ENCODE data around the gene RYR2. TPM values are rescaled to one million over a fixed set of nuclear protein-coding genes. Genes with fewer than 3 reads are reported as not detected.
A peak's percentile ranks its signal among the peaks of the same experiment; 100 is the strongest.

The RYR2 gene
- total and polyA plus RNA-seq, 2 of the 8 experiments (the other 6 are each of a cell fraction or from before 2014, with no cell fraction given): 1.3 to 4.4 TPM

GRCh38 chr1:237108297-237109040 is 66.5 kb downstream of the RYR2 start:
- Histone ChIP-seq H4K5ac (ENCODE audit: insufficient read length, low read depth, low read length) (no peak overlapping the region), H3K4me1 (replicated peaks in 1 of 4; ENCODE audit: control insufficient read depth in 3 of 4, insufficient read depth in 4 of 4, low read length in 3 of 4) (peaks cover 0 to 11% (median 1%) of the 10 kb centered on the region in 4 experiments; a peak in 3 of 7 replicates), H2AK5ac (ENCODE audit: low read depth, low read length) (no peak overlapping the region), H3K4ac (replicated peaks; ENCODE audit: insufficient read length, low read depth, low read length) (no peak overlapping the region), H3K36me3 (ENCODE audit: control insufficient read depth in 2 of 4, insufficient read depth in 4 of 4, low read length in 3 of 4) (no peaks in the 10 kb centered on the region), H3K27ac (ENCODE audit: low read depth, low read length) (no peak overlapping the region), H3K18ac (ENCODE audit: extremely low read depth, low read length) (no peak overlapping the region), H4K8ac (ENCODE audit: extremely low read depth, insufficient read depth, low read length) (peak overlapping the region; percentile 9), H2BK12ac (ENCODE audit: low read depth, low read length) (no peak overlapping the region), H3K4me3 (ENCODE audit: extremely low read depth in 1 of 4, insufficient read depth in 2 of 4, low read depth in 3 of 4, low read length in 4 of 4) (no peak overlapping the region), H3K56ac (replicated peaks; ENCODE audit: insufficient read length, low read depth, low read length) (no peak overlapping the region), H3K23ac (ENCODE audit: insufficient read length) (no peak overlapping the region), H3K79me1 (ENCODE audit: low read depth, low read length) (peaks cover 2% of the 10 kb centered on the region), H2BK120ac (replicated peaks; ENCODE audit: low read depth, low read length) (no peak overlapping the region), H2AFZ (ENCODE audit: low read length) (no peak overlapping the region), H4K20me1 (replicated peaks in 1 of 2; ENCODE audit: control insufficient read depth in 1 of 2, insufficient read depth in 2 of 2, low read length in 2 of 2) (no peaks in the 10 kb centered on the region), H2BK5ac (ENCODE audit: low read depth, low read length) (no peak overlapping the region), H4K91ac (replicated peaks; ENCODE audit: insufficient read length, low read length) (no peak overlapping the region), H3K79me2 (ENCODE audit: control insufficient read depth in 1 of 2, insufficient read depth in 2 of 2, low read length in 2 of 2) (no peaks in the 10 kb centered on the region; a peak in 1 of 4 replicates), H3K14ac (ENCODE audit: insufficient read length) (no peak overlapping the region), H3K9me3 (ENCODE audit: insufficient read depth in 2 of 2, low read depth in 1 of 2, low read length in 1 of 2) (no peaks in the 10 kb centered on the region), H2BK15ac (ENCODE audit: low read length) (no peak overlapping the region), H3K9ac (replicated peaks in 1 of 4; ENCODE audit: extremely low read depth in 1 of 4, low read depth in 3 of 4, low read length in 3 of 4) (no peak overlapping the region), H2BK20ac (ENCODE audit: low read length) (no peak overlapping the region), H3K23me2 (ENCODE audit: low read depth, low read length) (no peaks in the 10 kb centered on the region), H3K4me2 (ENCODE audit: insufficient read depth in 1 of 2, low read depth in 2 of 2, low read length in 2 of 2) (no peak overlapping the region; a peak in 1 of 4 replicates), H3K27me3 (replicated peaks in 1 of 4; ENCODE audit: control insufficient read depth in 3 of 4, extremely low read depth in 1 of 4, insufficient read depth in 3 of 4, low read length in 3 of 4) (no peaks in the 10 kb centered on the region)
- ChIA-PET CTCF (ENCODE audit: partially characterized antibody) (interaction anchor here (1.4 kb wide), 1 partner anchor 67 kb away, joined by 4 read pairs; the partner anchor contains the start of gene RYR2), POLR2A (ENCODE audit: partially characterized antibody) (interaction anchor here (1.2 kb wide), 1 partner anchor 8 kb away, joined by 4 read pairs; no protein-coding TSS in a partner anchor)
- no peak for DNase-seq (ENCODE audit: low read depth in 1 of 2, low spot score in 2 of 2)
- WGBS, 2 experiments (ENCODE audit: extremely low coverage in 1 of 2, insufficient coverage in 1 of 2, insufficient read length in 1 of 2, insufficient replicate concordance in 2 of 2, low coverage in 1 of 2, low lambda C conversion rate in 2 of 2, missing lambda C conversion rate in 1 of 2): 72% methylated on average over 8 of the region's 8 CpGs; no CpG with 5 or more reads in 1 of the 2 experiments
- FAIRE-seq: no peak
- no peak for TF ChIP-seq PHF8 (conservative IDR thresholded peaks at IDR 0.05; ENCODE audit: low read depth, low read length)
- 0 out of 2 replicates have a peak, but pooled peaks have one; percentile 19 for TF ChIP-seq TEAD4 (IDR thresholded peaks at IDR 0.05; ENCODE audit: low read depth, low read length)
